Renal cortex interstitium (tissue), 11 donors: Measurements from ENCODE around the gene CUX1. TPM values are rescaled to one million over a fixed set of nuclear protein-coding genes. Genes with fewer than 3 reads are reported as not detected.
"Not testable (repeated sequence)": the region's sequence is repeated elsewhere in the genome, so short reads cannot be mapped to it uniquely, and the experiment has no call there.

ENCODE experiments used
- DNase-seq, 11 donors: peaks; one replicate each; pipeline ENCODE4 v3.0.0-alpha.2; 2013; ENCODE audit warnings: low read depth in 9 of 11, low spot score in 4 of 11; ENCODE audit errors: extremely low read depth in 1 of 11
- polyA plus RNA-seq, 3 donors: library from polyadenylated mRNA; unstranded; fragments of 120-200 nt; gene quantifications; one replicate each; pipeline ENCODE4 v1.2.1, GENCODE V29; 2013; ENCODE audit not compliant: insufficient read length in 3 of 3

Gene CUX1
- polyA plus RNA-seq, 3 donors: 93.9 to 103 (median 98.0) TPM

DNA sequence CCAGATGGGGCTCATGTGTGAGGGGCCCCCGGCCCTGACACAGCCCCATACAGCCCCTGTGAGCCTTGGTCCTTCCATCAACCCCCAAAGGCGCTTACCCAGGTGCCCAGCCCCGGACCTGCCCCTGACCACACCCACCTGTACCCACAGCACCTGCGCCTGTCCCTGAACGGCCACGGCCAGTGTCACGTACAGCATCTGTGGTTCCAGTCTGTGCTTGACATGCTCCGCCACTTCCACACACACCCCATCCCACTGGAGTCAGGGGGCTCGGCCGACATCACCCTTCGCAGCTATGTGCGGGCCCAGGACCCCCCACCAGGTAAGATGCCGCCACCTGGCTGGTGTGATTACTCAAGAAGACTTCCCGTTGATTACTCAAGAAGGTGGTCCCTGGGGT is 502.8 kb downstream of the CUX1 start:
- no peak for DNase-seq

DNA sequence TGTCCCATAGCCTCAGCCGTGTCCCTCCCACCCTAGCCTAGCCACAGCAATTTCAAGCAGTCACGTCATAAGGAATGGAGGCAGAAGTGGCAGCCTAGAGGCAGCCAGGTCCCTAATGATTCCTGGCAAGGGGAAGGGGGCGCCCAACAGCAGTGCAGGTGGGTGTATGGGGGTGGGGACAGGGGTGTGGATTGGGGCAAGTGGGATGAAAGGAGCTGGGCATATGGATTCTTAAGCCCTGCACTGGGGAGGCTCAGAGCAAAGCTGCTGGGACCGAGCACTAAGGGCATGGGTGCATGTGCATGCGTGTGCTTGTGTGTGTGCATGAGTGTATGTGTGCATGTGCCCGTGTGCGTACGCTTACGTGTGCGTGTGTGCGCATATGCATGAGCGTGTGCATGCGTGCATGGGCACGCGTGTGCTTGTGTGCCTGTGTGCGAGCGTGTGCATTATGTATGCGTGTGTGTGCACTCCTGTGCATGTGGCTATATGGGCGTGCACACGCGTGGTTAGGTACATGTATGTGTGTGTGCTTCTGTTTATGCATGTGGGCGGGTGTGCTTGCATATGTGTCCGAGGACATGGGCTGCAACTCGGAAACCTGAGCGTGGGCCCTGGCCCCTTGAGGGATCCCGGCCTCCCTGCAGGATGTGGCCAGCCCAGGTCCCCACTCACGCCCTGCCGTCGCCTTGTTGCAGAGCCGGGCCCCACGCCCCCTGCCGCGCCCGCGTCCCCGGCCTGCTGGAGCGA is 503.4 kb downstream of the CUX1 start:
- no peak for DNase-seq

DNA sequence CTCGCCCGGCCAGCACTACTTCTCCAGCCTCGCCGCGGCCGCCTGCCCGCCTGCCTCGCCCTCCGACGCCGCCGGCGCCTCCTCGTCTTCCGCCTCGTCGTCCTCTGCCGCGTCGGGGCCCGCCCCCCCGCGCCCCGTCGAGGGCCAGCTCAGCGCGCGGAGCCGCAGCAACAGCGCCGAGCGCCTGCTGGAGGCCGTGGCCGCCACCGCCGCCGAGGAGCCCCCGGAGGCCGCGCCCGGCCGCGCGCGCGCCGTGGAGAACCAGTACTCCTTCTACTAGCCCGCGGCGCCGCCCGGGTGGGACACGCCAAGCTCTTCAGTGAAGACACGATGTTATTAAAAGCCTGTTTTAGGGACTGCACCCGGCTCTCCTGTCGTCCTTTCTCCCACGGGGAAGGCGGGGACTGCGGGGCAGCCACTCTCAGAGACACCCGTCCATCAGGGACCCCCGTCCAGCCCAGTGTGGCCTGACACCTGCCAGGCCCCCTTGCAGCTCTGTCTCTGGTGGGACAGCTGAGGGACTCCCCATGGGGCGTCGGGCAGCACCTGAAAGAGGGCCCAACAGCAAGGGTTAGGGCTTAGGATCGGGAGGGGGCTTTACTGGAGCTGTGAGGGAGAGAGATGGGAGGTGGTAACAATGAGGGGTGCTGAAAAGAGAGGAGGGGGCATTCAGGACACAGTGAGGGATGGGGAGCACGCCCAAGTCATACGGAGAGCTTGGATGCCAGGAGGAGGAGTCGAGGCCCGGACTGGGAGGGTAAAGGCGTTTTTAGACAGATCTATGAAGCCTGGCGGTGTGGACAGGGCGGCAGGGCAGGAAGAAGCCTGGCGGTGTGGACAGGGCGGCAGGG is 504.1 kb downstream of the CUX1 start:
- DNase-seq: peak in 2 of 11 donors; percentile 29 to 33

DNA sequence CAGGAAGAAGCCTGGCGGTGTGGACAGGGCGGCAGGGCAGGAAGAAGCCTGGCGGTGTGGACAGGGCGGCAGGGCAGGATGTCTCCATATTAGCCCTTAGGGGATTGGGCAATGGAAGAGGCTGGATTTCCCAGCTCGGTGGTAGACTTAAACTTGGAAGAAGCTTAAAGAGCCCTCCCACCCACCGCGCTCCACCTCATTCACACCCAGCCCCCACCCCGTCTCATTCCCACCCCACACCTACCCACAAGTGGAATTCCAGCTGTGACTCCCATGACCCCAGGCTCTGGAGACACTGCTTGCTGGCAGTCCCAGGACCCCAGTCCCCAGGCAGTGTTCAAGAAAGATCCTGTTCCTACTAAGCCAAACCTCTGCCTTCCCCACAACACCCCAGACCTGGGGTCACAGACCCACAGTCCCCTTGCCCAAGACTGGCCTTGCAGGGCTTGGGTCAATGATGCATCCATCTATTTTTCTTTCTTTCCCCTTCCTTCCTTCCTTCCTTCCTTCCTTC is 504.8 kb downstream of the CUX1 start:
- DNase-seq: no peak

DNA sequence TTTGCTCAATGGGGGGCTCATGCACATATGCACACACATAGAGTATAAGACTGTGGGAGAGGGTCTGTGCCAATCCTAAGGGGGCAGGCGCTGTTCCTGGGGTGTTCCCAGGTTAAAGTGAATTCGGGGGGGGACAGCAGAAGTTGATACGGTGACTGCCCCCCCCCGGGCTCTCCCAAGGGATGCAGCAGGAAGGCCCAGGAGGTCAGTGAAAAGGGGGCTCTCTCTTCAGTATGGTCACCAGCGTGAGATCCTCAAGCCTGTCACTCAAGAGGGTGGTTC is 506.4 kb downstream of the CUX1 start:
- DNase-seq: no peak

DNA sequence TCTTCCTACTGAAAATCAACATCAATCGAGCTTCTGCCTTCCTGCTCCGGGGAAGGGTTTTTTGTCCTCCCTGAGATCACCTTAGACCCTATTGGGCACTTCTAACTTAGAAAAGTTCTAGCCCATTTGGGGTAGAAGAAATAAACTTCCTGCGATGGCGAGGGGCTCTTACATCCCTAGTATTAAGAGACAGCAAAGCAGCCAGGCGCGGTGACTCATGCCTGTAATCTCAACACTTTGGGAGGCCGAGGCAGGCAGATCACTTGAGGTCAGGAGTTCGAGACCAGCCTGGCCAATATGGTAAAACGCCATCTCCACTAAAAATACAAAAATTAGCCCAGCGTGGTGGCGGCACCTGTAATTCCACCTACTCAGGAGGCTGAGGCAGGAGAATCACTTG is 507.7 kb downstream of the CUX1 start:
- DNase-seq: not testable (repeated sequence)

DNA sequence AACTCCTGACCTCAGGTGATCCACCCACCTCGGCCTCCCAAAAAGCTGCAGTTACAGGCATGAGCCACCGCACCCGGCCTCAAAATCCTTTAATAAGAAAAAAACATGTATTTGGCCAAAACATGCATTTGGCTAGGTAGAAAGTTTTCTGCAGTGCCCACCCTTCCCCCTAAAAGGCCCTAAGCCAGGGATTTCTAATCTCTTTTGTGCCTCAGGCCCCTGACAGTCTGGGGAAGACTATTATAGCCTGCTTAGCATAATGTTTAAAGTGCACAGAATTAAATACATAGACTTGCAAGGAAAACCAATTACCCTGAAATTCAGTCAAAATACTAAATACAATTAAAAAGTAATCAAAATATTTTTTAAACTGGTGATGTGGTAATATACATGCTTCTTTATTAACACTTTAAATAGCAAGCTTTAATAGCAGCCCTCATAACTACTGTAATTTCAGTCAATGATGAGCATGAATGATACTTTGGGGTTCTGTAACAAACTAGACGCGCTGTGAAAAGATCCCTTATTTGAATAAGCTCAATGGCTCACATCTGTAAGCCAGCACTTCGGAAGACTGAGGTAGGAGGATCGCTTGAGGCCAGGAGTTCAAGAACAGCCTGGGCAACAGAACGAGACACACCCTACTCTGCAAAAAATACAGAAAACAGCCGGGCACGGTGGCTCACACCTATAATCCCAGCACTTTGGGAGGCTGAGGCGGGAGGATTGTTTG is 508.9 kb downstream of the CUX1 start:
- DNase-seq: no peak

DNA sequence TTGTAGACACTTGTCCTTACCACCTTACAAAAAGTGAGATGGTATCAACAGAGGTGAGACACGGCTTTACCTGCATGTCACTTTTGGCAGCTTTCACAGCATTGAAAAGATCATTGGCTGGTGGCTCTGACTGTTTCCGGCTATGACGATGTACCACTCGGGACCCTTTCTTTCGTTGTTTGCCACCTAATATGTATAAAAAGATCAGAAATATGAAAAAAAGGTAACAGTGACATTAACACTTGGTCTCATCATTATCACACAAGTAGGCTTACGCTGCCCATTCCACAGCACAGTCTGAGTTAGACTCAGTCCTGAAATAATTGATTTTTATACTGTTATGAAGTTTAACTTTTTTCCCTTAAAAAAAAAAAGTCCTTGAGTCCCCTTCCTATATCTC is 509.8 kb downstream of the CUX1 start:
- DNase-seq: not testable (repeated sequence)

DNA sequence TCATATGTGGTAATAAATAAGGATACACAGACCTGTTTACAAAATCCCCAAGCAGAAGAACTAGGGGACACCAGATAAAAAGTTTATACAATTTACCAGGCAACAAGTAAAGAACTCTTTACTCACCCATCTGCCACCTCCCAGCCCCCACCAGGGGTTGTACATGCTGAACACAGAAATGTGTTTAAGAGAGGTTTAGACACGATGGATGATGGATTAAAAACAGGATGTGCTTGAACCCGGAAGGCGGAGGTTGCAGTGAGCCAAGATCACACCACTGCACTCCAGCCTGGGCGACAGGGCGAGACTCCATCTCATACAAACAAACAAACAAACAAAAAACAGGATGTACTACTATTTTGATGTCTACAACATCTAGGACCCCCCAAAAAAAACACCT is 511.4 kb downstream of the CUX1 start:
- not testable (repeated sequence) for DNase-seq

DNA sequence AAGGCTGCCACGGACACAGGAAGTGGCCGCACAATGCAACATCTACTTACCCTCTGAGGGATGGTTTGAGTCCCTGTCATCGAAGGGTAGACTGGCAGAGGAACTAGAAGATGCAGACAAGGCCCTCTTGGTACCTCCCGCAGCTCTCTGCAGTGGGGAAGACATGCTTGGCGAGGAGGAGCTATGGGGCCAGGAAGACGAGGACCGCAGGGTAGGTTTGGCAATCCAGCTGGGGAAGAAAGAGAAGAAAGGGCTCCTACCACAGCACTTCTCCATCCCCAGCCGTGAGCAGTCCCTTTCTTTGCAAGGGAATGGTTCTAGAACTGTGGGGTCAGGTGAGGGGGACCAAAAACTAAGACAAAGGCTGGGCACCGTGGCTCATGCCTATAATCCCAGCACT is 511.9 kb downstream of the CUX1 start:
- DNase-seq: not testable (repeated sequence)

DNA sequence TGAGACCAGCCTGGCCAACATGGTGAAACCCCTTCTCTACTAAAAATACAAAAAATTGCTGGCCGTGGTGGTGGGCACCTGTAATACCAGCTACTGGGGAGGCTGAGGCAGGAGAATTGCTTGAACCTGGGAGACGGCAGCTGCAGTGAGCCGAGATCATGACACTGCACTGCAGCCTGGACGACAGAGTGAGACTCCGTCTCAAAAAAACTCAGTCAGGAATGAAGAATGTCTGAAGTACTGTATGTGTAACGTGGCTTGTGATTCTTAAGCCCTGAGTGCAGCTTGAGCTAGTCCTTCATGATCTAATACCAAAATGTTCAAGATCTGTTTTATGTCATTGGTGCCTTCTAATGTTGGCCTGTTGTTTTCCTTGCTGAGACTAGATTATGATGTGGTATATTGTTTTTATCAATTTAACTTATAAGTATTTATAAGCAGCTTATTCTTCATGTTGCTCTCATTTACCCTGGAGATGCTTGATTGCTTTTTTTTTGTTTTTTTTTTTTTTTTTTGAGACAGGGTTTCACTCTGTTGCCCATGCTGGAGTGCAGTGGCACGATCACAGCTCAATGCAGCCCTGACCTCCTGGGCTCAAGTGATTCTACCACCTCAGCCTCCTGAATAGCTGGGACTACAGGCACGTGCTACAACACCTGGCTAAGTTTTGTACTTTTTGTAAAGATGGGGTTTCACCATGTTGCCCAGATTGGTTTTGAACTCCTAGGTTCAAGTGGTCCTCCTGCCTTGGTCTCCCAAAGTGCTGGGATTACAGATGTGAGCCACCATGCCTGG is 513.4 kb downstream of the CUX1 start:
- DNase-seq: not testable (repeated sequence)

Other genes with a start within 250 kb of the CUX1 start
- gene MYL10, start 188.3 kb upstream of the CUX1 start, polyA plus RNA-seq: under 1 TPM in 2 of 3 donors, not detected in 1; 0.17 to 0.76 TPM